Epithelial cell of esophagus (primary cell): ENCODE data around the gene APBA1.

Experiments used
- DNase-seq: peaks from one replicate; pipeline ENCODE4 v3.0.0; 2010; ENCODE audit warnings: low read depth
- H3K4me3 ChIP-seq: 2 replicates; pipeline ENCODE4 v1.5.1; 2011; ENCODE audit warnings: mild to moderate bottlenecking, low read length, control low read depth
- CTCF ChIP-seq: IDR thresholded peaks from 2 replicates; pipeline ENCODE4 v1.5.1; 2011; ENCODE audit warnings: low read depth, mild to moderate bottlenecking, low read length, control low read depth, inconsistent platforms; ENCODE audit not compliant: insufficient read depth; ENCODE audit errors: missing control alignments

APBA1 gene

GRCh38 chr9:69674112-69674685 is 2.0 kb upstream of the APBA1 start:
- no peak overlapping the region for H3K4me3 ChIP-seq
- peak; percentile 28 for TF ChIP-seq CTCF
- DNase-seq = peak; percentile 23

- TF ChIP-seq CTCF = no peak
- no peak for DNase-seq
- H3K4me3 ChIP-seq = peak overlapping the region; percentile 66
Measured at GRCh38 chr9:69673311-69673640, 1.1 kb upstream of the APBA1 start.

GRCh38 chr9:69672596-69673310 is 582 bp upstream of the APBA1 start:
- TF ChIP-seq CTCF = peak; percentile 85
- peak overlapping the region; percentile 66 for H3K4me3 ChIP-seq
- peak; percentile 83 for DNase-seq

- TF ChIP-seq CTCF = no peak
- H3K4me3 ChIP-seq = peak overlapping the region; percentile 42
- no peak for DNase-seq
Measured at GRCh38 chr9:69671311-69671878, 776 bp downstream of the APBA1 start.

GRCh38 chr9:69667306-69667705 is 4.9 kb downstream of the APBA1 start:
- no peak for TF ChIP-seq CTCF
- no peak overlapping the region for H3K4me3 ChIP-seq
- peak; percentile 34 for DNase-seq

- no peak for DNase-seq
- H3K4me3 ChIP-seq = no peak overlapping the region
- TF ChIP-seq CTCF = no peak
Measured at GRCh38 chr9:69660304-69660703, 11.9 kb downstream of the APBA1 start.
